Ovary (tissue), 9 donors: ENCODE data around the gene PER3. TPM values are rescaled to one million over a fixed set of nuclear protein-coding genes. Genes with fewer than 3 reads are reported as not detected.

Experiments used
- DNase-seq, 5 donors: peaks; one replicate each; pipeline ENCODE4 v3.0.0-alpha.2; 2019 to 2020
- H3K27ac ChIP-seq, 2 donors: fragments of 200-600 bp; one replicate each; pipeline versions ENCODE4 v1.5.1 to v1.8.0; 2019 to 2022
- H3K27me3 ChIP-seq: fragments of 200-600 bp; one replicate; pipeline ENCODE4 v1.8.0; 2022
- H3K36me3 ChIP-seq: fragments of 200-600 bp; sonication (generic); one replicate; pipeline ENCODE4 v1.5.1; 2019
- H3K4me1 ChIP-seq: one replicate; pipeline ENCODE4 v1.8.1; 2013; ENCODE audit warnings: mild to moderate bottlenecking, moderate library complexity; ENCODE audit not compliant: insufficient read depth
- H3K4me3 ChIP-seq: fragments of 200-600 bp; sonication (generic); one replicate; pipeline ENCODE4 v1.5.1; 2017
- H3K9me3 ChIP-seq, 2 donors: fragments of 200-600 bp in 1 of 2; sonication (generic) in 1 of 2; one replicate each; pipeline versions ENCODE4 v1.5.1 to v1.8.1; 2013 to 2019; ENCODE audit warnings: mild to moderate bottlenecking in 1 of 2, moderate library complexity in 1 of 2
- EP300 ChIP-seq: sonication (generic); formaldehyde crosslinking; IDR thresholded peaks from one replicate; pipeline ENCODE4 v1.6.1; 2017; ENCODE audit warnings: antibody characterized with exemption
- POLR2A ChIP-seq: fragments of 450-650 bp; IDR thresholded peaks from one replicate; pipeline ENCODE4 v1.6.1; 2017; ENCODE audit warnings: antibody characterized with exemption, mild to moderate bottlenecking, moderate library complexity
- WGBS, 3 donors: extraction: QIAGEN DNeasy Blood & Tissue Kit in 1 of 3; methylation state at CpG; one replicate each; pipeline versions ENCODE4 v1.1.5 to v1.1.7; 2013 to 2017; 5-methylcytosine and 5-hydroxymethylcytosine counted together
- intact Hi-C, 4 donors: fragments of 100-400 bp; cut with DNase I; formaldehyde crosslinking; loops; one replicate each; pipeline versions ENCODE4 v1.11.0 to v1.15.1; 2022 to 2023
- polyA plus RNA-seq, 2 donors: library from polyadenylated mRNA; stranded (reverse); fragments of 200-250 nt in 1 of 2; fragments of 350-450 nt in 1 of 2; fragmentation: Illumina TruSeq in 1 of 2; extraction: RNeasy Lipid Tissue Mini Kit (QIAGEN cat#74804) in 1 of 2; gene quantifications; one replicate each; pipeline ENCODE4 v1.2.3, GENCODE V29; 2013 to 2014
- total RNA-seq, 7 donors: library from RNA; depleted of rRNA in 2 of 7; stranded (reverse); fragments of >200 nt in 2 of 7; fragmentation: NEBNext Ultra II Directional in 3 of 7; extraction: Animal tissue kit (Norgen Biotek cat#: 25700) in 3 of 7; gene quantifications; one replicate each; pipeline versions ENCODE4 v1.1.0 to v1.2.4, GENCODE V29; 2016 to 2023
- TF ChIP-seq, protein P1 (sequence below), 3 donors: fragments of 450-650 bp in 2 of 3; fragments of 200-600 bp in 1 of 3; IDR thresholded peaks; one replicate each; pipeline versions ENCODE4 v1.5.1 to v1.8.0; 2016 to 2022; ENCODE audit warnings: antibody characterized with exemption in 3 of 3, mild to moderate bottlenecking in 1 of 3
- donor health status: DM: no; HTN: no; CAD: no; lungs with moderate emphysema.
- donor health status: DM: no; HTN: no; CAD: no.
- donor health status: Bipolar disorder and iron deficiency.
- donor health status: DM: yes; HTN: yes; CAD: no.
- donor health status: DM: no; HTN: no; CAD: no.
- donor health status: DM: yes; HTN: yes; CAD: no.

The PER3 gene
- total and polyA plus RNA-seq, 9 donors = 11.9 to 49.8 (median 25.3) TPM

DNA sequence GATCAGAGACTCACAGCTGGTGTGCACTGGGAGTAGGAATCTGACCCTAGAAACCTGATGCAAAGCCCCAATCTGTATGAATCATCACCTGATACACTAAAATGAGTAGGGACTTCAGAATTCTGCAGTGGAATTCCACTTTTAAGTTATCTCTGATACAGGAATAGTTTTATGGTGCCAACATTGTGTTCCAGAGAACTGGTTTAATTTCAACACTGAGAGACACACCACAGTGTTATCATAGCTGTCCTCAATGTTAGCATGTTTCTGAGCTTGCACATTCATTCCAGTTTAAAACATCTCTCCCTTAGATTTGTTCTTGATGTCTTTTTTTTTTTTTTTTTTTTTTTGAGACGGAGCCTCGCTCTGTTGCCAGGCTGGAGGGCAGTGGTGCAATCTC, 61.7 kb downstream of the PER3 start:
- WGBS, 3 donors = 23 to 48% (median 29%) methylated on average over 2 of the region's 2 CpGs
- intact Hi-C loops = no loop called here
- no peaks in the 10 kb centered on the region for H3K27me3 ChIP-seq
- no peak for DNase-seq
- H3K27ac ChIP-seq = no peak overlapping the region
- no peak overlapping the region for H3K4me3 ChIP-seq
- no peaks in the 10 kb centered on the region for H3K9me3 ChIP-seq
- TF ChIP-seq POLR2A = no peak
- TF ChIP-seq, protein P1, sequence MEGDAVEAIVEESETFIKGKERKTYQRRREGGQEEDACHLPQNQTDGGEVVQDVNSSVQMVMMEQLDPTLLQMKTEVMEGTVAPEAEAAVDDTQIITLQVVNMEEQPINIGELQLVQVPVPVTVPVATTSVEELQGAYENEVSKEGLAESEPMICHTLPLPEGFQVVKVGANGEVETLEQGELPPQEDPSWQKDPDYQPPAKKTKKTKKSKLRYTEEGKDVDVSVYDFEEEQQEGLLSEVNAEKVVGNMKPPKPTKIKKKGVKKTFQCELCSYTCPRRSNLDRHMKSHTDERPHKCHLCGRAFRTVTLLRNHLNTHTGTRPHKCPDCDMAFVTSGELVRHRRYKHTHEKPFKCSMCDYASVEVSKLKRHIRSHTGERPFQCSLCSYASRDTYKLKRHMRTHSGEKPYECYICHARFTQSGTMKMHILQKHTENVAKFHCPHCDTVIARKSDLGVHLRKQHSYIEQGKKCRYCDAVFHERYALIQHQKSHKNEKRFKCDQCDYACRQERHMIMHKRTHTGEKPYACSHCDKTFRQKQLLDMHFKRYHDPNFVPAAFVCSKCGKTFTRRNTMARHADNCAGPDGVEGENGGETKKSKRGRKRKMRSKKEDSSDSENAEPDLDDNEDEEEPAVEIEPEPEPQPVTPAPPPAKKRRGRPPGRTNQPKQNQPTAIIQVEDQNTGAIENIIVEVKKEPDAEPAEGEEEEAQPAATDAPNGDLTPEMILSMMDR (IDR thresholded peaks at IDR 0.05) = no peak
- no peak for TF ChIP-seq EP300
- H3K4me1 ChIP-seq = peaks cover 1% of the 10 kb centered on the region
- H3K36me3 ChIP-seq = no peaks in the 10 kb centered on the region

DNA sequence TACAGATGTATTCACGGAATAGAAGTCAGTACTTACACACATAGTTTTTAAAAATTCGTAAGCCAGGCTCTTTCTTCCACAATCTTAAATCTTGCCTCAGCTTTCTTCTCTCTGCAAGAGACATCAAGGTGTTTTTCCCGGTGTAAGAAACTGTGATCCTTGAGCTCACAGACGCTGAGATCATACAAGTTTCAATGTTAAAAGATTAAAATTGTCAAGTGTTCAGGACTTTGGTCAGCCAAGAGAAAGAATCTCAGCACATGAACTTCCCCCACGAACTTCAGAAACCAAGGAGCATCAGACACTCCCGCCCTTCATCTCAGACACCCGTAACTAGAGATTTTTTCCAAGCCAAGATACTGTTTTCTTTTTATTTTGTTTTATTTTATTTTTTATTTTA, 62.6 kb downstream of the PER3 start:
- WGBS, 3 donors = 79 to 81% (median 81%) methylated on average over 7 of the region's 7 CpGs
- H3K4me1 ChIP-seq = peaks cover 1% of the 10 kb centered on the region
- no peaks in the 10 kb centered on the region for H3K27me3 ChIP-seq
- intact Hi-C loops = no loop called here
- no peak overlapping the region for H3K4me3 ChIP-seq
- no peaks in the 10 kb centered on the region for H3K36me3 ChIP-seq
- TF ChIP-seq EP300 (no peak), POLR2A (no peak)
- TF ChIP-seq, protein P1 (IDR thresholded peaks at IDR 0.05) = no peak
- H3K9me3 ChIP-seq = no peaks in the 10 kb centered on the region
- DNase-seq = no peak
- no peak overlapping the region for H3K27ac ChIP-seq

DNA sequence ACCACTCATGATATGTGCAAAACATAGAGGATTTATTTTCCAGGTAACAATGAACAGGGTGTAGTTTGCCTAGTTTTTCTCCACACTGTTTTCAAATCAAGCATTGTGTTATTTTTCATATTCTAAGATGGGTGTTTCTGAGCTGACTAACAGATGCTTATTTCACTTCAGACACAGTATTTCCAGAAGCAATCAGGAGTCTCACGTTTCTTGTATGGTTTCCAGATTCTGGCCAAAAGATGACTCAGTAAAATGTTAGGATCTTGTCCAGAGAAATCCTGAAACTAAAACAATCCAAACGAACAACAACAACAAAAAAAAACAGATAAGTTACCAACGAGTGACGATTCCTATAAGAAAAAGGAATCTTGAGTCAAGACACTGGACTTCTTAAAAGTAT, 63.5 kb downstream of the PER3 start:
- 6 to 15% (median 9%) methylated on average over 4 of the region's 4 CpGs for WGBS, 3 donors
- Histone ChIP-seq H3K4me1 (peaks cover 1% of the 10 kb centered on the region), H3K4me3 (no peak overlapping the region), H3K36me3 (no peaks in the 10 kb centered on the region), H3K27ac (no peak overlapping the region), H3K27me3 (no peaks in the 10 kb centered on the region), H3K9me3 (no peaks in the 10 kb centered on the region)
- no peak for DNase-seq
- intact Hi-C loops = no loop called here
- TF ChIP-seq EP300 (no peak), POLR2A (no peak)
- TF ChIP-seq, protein P1 (IDR thresholded peaks at IDR 0.05) = no peak

DNA sequence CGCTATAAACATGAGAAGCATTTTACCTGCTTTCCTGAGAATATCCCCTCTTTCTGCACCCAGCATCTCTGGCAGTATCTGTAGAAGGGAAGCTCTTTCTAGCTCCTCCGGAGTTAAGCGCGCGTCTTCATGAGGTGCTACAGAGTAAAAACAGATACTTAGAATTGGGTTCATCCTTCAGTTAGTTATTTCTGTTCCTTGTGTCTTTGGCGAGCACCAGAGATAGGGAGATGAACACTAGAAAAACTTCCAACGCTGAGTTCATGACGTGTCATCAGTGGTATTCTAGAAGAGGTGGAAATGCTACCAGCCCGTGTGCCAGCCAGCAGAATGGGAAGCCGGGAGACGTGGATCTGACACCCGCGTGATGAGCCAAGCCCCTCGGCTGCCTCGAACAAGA, 66.7 kb downstream of the PER3 start:
- no peaks in the 10 kb centered on the region for H3K27me3 ChIP-seq
- no peak for TF ChIP-seq POLR2A
- TF ChIP-seq EP300 = no peak
- TF ChIP-seq, protein P1 (IDR thresholded peaks at IDR 0.05) = no peak
- WGBS, 3 donors = 86 to 92% (median 92%) methylated on average over 15 of the region's 15 CpGs
- intact Hi-C loops = no loop called here
- H3K9me3 ChIP-seq = no peaks in the 10 kb centered on the region
- no peaks in the 10 kb centered on the region for H3K36me3 ChIP-seq
- H3K27ac ChIP-seq = no peak overlapping the region
- no peak overlapping the region for H3K4me3 ChIP-seq
- H3K4me1 ChIP-seq = peaks cover 1% of the 10 kb centered on the region
- no peak for DNase-seq
